ELR (cell line): Measurements from ENCODE around the gene TAGAP.
"Not testable (repeated sequence)": the region's sequence is repeated elsewhere in the genome, so short reads cannot be mapped to it uniquely, and the experiment has no call there.

Experiments used
- DNase-seq: peaks from one replicate; pipeline ENCODE4 v3.0.0-alpha.2; 2015; ENCODE audit warnings: low read depth

The TAGAP gene

DNA sequence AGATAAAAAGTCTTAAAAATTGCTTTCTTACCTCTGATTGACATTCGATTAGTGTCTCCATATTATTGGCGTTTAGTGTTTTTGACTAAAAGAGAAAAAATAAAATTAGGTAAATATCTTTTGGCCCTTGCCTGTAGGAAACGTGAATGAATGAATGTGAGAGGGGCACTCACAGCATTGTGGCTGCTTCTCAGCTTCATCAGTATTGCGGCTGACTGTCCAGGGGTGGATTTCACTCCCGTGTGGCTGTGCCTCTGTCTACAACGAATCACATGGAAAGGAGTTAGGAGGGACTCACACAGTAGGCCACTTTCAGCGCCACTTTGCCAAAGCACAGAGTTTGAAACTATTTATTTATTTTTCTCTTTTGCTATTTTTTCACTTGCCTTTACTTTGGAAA is 844 bp downstream of the TAGAP start:
- DNase-seq, result no peak

DNA sequence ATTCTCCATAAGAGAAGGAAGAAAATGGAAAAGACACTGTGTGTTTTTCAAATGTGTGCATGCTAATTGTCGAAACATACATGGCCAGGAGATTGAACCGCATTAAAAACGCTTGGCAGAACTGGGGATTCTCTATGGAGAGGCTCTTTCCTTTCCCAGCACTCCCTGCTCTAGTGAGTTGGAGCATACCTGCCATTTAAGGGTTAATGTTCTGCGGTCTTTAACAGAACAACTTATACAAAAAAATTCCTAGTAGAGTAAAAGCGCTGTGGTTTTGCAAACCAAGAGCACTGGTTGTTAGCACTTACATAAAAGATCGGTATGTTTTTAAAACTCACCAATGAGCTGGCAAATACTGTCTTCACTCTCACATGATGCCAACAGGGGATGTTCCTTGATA is 1.5 kb downstream of the TAGAP start:
- DNase-seq, result no peak

DNA sequence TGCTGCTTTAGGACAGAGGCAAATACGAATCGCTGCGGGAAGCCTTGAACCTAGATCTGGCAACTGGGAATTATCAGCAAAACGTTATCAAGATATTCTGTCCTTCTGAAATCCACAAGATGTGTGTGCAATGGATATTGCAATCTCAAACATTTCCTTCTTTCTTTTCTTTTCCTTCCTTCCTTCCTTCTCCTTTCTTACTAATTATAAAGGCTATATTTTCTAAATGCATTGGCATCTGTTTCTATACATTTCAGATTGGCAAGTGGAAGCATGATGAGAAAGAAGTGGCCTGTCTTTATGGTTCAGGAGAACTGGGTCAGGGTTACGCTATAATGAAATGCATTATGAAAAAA is 2.0 kb downstream of the TAGAP start:
- no peak for DNase-seq

DNA sequence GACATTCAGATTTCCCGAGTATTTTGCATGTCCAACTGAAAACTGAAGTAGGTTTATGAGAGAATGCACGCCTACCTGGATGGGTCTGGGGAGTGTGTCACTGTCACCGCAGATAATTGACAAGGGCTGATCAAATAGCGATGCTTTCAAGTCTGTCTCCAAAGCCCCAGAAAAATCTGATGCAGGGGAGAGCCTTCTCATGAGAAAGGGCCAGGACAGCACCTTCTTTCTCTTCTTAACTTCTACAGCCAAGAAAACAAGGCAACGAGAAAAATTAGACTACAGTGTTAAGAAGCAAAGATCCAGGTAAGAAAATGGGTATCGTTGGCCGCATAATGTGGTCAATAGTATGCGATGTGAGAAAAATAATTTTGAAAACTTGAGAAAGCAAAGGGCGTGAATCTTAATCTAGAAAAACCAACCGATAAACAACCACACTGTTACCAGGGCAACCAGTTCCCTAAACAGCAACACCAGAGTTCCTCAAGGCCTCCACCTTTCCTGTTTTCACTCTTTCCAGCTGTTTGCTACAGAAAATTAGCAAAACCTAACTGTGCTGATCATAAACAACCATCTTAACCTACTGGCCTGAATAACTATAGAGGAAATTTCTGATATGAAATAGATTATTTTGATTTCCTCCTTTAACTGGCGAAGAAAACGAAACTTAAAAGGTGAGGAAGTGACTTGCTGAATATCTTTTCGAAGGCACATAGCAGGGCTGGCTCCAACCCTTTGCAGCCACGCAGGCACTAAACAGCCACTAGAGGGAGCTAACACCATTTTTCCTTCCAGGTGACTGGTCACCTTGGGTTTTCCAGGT is 2.6 kb downstream of the TAGAP start:
- peak; percentile 70 for DNase-seq

- DNase-seq, result no peak
Observed at GRCh38 chr6:159041181-159041580, 3.6 kb downstream of the TAGAP start.

DNA sequence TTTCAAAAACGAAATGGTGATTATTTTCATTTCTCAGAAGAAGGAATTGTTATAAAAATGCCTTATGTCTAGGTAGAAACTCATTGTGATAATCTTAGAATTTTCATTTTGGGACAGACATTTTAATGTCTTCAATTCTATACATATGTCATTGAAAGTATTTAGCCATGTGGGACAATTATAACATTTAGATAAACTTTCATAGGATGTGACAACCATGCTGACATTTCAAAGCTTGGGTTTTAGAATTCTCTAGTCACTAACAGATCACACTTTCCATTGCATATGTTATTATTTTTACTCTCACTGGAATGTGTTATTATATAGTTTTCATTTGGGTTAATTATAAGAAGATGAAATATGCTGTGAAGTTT is 4.9 kb downstream of the TAGAP start:
- DNase-seq, result no peak

DNA sequence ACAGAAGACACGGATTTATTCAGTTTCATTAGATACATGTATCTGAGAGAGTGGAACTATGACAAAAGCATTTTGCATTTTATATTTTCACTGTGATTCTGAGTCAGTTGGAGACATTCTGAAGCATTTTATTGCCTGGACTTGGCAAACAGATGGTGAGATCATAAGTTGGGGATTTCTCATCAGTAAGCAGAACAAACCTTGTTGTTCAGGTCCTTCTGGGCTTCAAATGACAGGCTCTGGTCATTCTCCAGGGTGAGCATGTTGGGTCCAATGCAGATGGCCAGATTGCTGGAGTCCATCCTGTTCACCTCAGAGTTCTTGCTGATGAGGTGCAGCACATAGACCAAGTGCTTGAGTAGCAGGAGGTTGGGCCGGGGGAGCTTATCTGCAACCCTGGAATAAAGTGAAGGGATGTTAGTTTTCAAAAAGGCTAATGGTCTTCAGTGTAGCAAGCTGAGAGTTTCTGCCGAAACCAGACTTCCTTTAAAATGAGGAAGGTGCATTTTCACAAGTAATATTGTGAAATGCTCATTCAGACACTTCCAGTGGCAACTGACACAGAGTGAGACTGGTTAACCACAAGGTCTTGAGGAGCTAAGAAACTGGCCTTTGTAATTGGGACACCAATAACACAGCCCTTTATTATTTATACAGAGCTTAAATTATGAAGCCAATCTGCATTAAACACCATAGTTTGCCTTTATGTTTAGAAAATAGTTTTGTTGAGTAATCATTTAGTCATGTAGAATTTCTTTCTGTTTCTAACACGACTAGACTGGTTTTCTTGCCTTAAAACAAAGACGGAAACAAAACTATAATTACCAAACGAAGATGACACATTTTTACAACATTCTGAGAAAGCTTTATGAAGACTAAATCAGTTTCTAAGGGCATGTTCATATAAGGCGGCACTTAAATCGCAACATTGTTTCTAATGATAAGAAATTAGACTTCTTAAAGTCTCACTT is 5.6 kb downstream of the TAGAP start:
- peak; percentile 46 for DNase-seq

- not testable (repeated sequence) for DNase-seq
Observed at GRCh38 chr6:159038318-159038717, 6.5 kb downstream of the TAGAP start.

DNA sequence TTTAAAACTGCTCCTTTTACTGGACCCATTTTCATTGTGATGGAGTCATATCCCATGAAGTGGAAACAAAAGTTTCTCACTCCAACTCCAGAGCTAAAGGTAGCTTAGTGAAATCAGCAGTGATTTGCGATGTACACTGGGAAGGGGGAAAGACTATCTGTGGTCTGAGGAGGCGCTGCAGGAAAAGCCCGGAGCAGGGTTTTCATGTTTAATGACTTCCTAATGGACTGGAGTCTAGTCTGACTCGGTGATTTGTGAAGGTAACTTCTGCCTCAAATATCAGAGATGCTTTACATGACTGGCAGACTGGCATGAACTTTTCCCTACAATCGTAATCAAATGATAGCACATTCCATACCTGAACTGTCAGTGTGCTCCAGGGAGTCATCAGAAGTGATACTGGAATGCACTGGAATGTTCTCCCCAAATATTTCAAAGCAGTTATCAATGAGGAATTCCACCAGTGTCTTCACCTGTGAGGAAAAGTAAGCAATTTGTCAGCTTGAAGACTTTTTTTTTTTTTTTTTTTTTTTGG is 7.0 kb downstream of the TAGAP start:
- DNase-seq, result no peak

GRCh38 chr6:159036673-159037072 is 8.1 kb downstream of the TAGAP start:
- no peak for DNase-seq

- DNase-seq, result no peak
Observed at GRCh38 chr6:159035891-159036290, 8.9 kb downstream of the TAGAP start.

DNA sequence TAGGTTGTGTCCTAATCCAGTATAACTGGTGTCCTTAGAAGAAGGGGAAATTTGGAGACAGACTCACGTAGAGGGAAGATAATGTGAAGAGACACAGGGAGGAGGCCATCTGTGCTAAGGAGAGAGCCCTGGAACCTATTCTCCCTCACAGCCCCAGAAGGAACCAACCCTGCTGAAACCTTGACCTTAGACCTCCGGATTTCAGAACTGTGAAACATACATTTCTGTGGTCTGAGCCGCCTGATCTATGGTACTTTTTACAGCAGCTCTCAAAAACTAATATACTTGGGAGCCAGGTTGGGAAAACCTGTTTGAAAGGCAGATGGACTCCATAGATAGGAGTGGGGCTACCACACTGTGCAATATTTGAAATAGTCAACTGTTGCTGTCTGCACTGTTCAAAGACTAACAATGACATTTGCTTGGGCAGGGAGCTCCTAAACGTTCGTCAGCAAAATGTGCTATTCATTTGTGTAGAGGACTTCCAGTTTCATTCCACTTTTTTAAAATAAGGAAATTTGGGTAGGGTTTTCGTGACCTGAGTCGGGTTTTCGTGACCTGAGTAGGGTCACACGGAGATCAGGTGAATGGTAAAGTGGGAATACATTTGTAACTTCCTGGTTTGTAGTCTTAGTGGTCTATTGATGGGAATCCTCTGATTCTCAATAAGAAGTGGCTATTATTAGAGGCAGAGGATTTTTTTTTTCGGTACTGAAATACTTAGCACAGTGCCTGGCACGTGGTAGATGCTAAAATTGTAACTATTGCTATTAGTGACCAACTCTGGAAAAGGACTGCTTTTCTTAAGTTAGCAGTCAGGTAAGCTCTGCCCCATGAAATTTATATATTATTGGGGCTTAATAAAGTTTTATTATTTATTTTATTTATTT is 11.4 kb downstream of the TAGAP start:
- no peak for DNase-seq

- DNase-seq, result no peak
Observed at GRCh38 chr6:159031846-159032245, 12.9 kb downstream of the TAGAP start.

GRCh38 chr6:159030168-159030567 is 14.6 kb downstream of the TAGAP start:
- no peak for DNase-seq

DNA sequence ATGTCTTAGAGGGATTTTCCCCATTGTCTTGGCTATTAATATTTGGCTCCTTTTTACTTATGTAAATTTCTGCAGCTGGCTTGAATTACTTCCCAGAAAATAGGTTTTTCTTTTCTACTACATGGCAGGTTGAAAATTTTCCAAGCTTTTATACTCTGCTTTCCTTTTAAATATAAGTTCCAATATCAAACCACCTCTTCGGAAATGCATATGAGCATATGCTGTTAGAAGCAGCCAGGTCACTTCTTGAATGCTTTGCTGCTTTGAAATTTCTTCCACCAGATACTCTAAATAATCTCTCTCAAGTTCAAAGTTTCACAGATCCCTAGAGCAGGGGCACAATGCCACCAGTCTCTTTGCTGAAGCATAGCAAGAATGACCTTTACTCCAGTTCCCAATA is 19.6 kb downstream of the TAGAP start:
- not testable (repeated sequence) for DNase-seq

DNA sequence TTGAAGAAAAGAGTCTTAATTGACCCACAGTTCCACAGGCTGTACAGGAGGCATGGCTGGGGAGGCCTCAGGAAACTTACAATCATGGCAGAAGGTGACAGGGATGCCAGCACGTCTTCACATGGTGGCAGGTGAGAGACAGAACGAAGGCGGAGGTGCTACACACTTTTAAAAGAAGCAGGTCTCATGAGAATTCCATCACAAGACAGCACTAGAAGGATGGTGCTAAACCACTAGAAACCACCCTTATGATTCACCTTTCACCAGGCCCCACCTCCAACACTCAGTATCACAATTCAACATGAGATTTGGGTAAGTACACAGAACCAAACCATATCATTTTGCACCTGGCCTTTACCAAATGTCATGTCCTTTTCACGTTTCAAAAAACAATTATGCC is 20.9 kb downstream of the TAGAP start:
- DNase-seq, result no peak

- DNase-seq, result no peak
Observed at GRCh38 chr6:159020011-159020410, 24.8 kb downstream of the TAGAP start.

DNA sequence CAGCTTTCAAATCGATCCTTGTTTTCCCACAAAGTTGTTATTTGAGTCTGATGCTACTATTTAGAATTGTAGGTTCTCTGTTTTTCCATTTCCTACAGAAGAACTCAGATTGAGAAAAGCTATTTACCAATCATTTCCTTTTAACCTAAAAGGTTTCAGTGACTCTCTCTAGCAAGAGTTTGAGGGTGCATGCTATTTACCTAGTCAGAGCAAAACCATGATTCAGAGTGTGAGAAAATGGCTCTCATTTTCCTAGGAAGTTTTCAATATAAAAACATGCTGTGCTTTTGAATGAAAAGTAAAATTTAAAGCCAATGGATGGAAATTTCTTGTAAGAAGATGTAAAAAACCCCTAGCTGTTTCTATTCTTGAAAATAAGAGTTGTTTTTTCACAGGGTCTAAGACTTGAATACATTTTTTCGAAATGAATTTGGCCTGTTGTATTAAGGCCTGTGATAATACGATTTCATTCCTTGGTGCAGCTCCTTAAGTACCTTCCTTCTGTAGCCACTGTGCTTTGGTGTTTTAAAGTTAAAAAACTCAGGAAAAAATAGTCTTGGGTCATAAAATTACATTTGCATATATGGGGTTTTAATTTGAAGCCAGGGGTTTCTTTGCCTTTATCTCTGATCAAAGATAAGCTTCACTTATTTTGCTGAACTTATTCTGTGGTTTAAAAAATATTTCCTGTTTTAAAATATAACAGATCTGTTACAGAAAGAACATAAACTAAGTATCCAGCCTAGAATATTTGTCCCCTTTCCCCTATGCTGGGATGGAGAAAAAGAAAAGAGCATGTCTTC is 26.8 kb downstream of the TAGAP start:
- no peak for DNase-seq

- no peak for DNase-seq
Observed at GRCh38 chr6:159014406-159014805, 30.4 kb downstream of the TAGAP start.

DNA sequence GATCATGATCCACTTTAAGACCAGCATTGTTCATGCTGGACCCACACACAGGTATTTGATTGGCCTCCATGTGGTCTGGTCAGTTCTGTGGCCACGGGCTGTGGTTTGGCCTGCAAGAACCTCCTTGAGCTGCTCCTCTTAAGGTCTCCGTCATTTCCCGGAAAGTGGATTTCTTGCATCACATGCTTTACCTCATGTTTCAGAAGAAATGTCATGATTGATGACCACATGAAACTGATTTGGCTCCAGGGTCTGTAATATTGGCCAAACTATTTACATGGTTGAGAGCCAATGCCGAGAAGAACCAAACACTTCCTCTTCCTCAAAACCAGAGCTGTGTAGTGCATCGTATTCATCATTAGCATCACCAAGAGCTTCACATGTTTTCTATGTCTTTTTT is 31.6 kb downstream of the TAGAP start:
- DNase-seq, result no peak

GRCh38 chr6:159012201-159012600 is 32.6 kb downstream of the TAGAP start:
- DNase-seq, result peak; percentile 26
